ENCODE data around the gene SWT1.
A peak's percentile ranks its signal among the peaks of the same experiment; 100 is the strongest.

SWT1 gene, protein sequence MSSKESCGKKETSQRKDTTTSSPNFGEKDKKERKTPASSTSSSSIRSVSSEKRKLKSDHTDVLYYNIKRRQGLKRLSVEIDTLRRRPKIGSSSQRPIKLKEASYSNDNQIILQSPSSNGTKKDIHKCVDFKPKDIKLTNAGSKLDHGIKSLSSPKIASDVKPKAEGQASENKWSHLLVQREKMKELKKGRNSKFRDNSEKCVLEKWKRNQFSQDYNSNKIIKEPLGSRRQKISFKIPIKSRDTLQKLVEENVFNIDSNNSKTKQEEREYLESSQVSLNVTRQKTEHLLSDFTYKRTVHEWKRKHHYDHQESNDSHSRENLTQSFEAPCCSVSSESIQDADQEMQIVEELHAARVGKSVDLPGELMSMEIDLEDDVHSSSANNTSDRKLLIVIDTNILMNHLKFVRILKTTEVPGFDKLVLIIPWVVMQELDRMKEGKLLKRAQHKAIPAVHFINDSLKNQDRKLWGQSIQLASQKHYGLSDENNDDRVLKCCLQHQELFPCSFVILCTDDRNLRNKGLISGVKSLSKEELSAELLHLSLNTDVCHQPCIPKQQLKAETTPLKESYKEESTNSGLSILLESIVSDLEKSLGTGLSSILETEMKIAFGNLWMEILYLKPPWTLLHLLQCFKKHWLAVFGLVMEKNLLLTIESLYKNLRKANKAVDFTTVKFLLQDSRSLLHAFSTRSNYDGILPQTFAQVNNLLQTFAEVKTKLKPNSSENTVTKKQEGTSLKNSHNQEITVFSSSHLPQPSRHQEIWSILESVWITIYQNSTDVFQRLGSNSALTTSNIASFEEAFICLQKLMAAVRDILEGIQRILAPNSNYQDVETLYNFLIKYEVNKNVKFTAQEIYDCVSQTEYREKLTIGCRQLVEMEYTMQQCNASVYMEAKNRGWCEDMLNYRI

GRCh38 chr1:185156854-185157598, at the start of gene SWT1, which contains the start of gene TRMT1L:
TSS of gene SWT1 (plus strand) at chr1:185157167. CDS start at chr1:185160842, 3,675 bp downstream.
TSS of gene TRMT1L (minus strand) at chr1:185156953. CDS start at chr1:185156712, 241 bp downstream.
- H3K4me3 ChIP-seq (ENCODE audit: low read length): peak within 1 kb of the TSS; percentile 98
- TF ChIP-seq ZNF274 (IDR thresholded peaks at IDR 0.05; ENCODE audit: low read depth, low read length): no peak

- no peak overlapping the region for H3K4me3 ChIP-seq (ENCODE audit: low read length)
- no peak for TF ChIP-seq ZNF274 (IDR thresholded peaks at IDR 0.05; ENCODE audit: low read depth, low read length)
Measured at GRCh38 chr1:185108321-185108720, 48.6 kb upstream of the SWT1 start.

GRCh38 chr1:185110145-185110544, 46.8 kb upstream of the SWT1 start:
- no peak for TF ChIP-seq ZNF274 (IDR thresholded peaks at IDR 0.05; ENCODE audit: low read depth, low read length)
- H3K4me3 ChIP-seq (ENCODE audit: low read length): no peak overlapping the region

- no peak overlapping the region for H3K4me3 ChIP-seq (ENCODE audit: low read length)
- TF ChIP-seq ZNF274 (IDR thresholded peaks at IDR 0.05; ENCODE audit: low read depth, low read length): no peak
Measured at GRCh38 chr1:185111873-185112272, 45.1 kb upstream of the SWT1 start.

GRCh38 chr1:185112356-185112755, 44.6 kb upstream of the SWT1 start:
- no peak overlapping the region for H3K4me3 ChIP-seq (ENCODE audit: low read length)
- no peak for TF ChIP-seq ZNF274 (IDR thresholded peaks at IDR 0.05; ENCODE audit: low read depth, low read length)

- TF ChIP-seq ZNF274 (IDR thresholded peaks at IDR 0.05; ENCODE audit: low read depth, low read length): no peak
- H3K4me3 ChIP-seq (ENCODE audit: low read length): no peak overlapping the region
Measured at GRCh38 chr1:185129708-185130107, 27.3 kb upstream of the SWT1 start.

DNA sequence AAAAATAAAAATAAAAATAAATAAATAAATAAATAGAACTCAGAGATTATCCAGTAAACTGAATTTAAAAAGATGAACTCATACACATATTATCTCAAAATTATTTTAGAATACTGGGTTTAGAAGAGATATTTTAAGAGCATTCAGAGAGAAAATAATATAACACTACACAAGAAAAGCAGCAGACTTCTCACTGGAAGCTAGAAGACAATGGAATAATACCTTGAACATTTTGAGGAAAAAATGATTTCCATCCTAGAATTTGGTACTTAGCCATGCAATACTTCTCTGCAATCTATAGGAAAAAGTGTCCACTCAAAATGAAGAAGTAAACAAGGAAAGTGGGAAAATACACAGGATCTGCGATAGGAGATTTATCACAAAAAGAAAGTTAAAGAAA, 24.4 kb upstream of the SWT1 start:
- H3K4me3 ChIP-seq (ENCODE audit: low read length): no peak overlapping the region
- no peak for TF ChIP-seq ZNF274 (IDR thresholded peaks at IDR 0.05; ENCODE audit: low read depth, low read length)

DNA sequence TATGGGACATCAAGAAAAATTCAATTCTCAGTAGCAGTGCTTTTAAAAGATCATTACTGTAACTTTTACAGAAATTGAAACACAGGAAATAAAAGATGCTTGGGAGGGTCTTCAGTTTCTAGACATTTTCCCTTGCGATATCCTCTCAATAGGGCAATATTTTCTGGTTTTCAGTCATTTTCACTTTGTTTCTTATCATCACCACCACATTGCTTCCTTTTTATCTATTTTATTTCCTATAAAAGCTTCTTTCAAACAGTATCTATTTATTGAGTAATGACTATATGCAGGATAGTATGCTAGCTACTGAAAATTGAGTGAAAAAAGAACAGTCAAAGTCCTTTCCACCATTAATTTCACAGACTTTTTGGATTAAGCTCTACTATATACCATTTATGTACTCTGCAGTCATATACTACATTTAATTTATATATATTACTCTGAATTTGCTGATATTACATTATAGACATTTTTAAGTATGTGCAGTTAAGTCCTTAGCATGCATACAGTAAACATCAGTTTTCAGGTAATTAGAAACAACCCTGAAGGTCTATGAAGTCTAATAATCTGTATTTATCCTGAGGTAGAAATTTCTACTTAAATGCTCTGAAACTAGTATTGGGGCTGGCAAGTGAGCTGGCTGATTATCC, 18.9 kb upstream of the SWT1 start:
- H3K4me3 ChIP-seq (ENCODE audit: low read length): no peak overlapping the region
- TF ChIP-seq ZNF274 (IDR thresholded peaks at IDR 0.05; ENCODE audit: low read depth, low read length): no peak

DNA sequence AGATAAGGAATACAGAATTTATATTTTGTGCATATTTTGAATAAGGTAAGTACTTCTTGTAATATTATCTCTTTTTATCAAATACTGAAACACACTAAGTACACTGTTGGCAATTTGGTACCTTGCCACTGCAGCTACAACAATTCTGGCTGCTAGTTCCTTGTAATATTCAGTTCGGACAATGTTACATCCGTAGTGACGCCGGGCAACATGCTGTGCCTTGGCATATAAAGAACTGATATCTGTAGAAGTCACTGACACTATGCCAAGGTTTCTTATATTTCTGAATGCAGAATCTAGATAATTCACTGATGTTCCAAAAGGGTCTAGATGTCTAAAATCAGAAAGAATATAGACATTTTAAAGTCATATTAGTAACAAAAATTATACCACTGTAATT, 17.7 kb upstream of the SWT1 start:
- no peak overlapping the region for H3K4me3 ChIP-seq (ENCODE audit: low read length)
- no peak for TF ChIP-seq ZNF274 (IDR thresholded peaks at IDR 0.05; ENCODE audit: low read depth, low read length)

GRCh38 chr1:185144233-185144632, 12.7 kb upstream of the SWT1 start:
- TF ChIP-seq ZNF274 (IDR thresholded peaks at IDR 0.05; ENCODE audit: low read depth, low read length): no peak
- H3K4me3 ChIP-seq (ENCODE audit: low read length): no peak overlapping the region

DNA sequence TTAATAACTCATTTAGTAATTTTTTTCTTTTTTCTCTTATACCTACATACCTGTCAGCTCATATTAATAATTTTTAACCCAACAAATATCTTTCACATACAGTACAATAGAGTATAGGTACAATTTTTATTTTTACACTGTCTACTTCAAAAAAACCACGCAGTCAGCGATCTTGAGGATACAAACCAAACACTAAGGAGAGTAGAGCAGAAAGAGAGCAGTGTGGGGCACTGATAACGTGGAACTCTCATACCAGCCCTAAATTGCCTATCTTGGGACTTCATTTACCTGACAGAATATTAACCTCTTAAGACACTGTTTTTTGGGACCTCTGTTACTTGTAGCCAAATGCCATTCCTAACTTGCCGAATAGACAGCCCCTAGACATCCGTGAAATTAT, 5.8 kb upstream of the SWT1 start:
- H3K4me3 ChIP-seq (ENCODE audit: low read length): no peak overlapping the region
- no peak for TF ChIP-seq ZNF274 (IDR thresholded peaks at IDR 0.05; ENCODE audit: low read depth, low read length)

GRCh38 chr1:185152187-185152767, 4.7 kb upstream of the SWT1 start:
- no peak overlapping the region for H3K4me3 ChIP-seq (ENCODE audit: low read length)
- TF ChIP-seq ZNF274 (IDR thresholded peaks at IDR 0.05; ENCODE audit: low read depth, low read length): no peak

DNA sequence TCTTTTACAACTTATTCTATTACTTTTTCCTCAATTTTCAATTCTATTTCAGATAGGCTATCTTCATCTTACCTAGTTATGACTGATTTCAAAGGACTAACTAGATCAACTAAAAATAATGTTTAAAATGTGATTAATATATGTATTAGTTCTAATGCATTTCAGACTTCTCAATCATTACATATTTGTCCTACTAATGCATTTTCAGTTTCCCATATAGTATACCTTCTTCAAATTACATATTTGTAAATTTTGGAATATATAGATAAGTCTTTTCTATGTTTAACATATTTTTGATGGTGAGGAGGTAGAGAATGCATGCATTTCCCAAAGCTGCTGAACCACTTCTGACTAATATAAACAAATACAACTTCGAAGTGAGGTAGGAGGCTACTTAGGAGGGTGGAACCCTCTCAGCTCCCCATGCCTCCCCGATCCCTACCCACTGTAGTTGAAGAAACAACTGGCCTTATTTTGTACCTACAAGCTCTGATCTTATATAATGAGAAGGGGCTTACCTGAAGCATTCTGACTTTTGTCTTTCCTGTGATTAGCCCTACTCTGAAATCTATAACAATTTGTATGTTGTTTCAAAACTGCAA, 2.0 kb upstream of the SWT1 start:
- peak overlapping the region; percentile 98 for H3K4me3 ChIP-seq (ENCODE audit: low read length)
- TF ChIP-seq ZNF274 (IDR thresholded peaks at IDR 0.05; ENCODE audit: low read depth, low read length): no peak
